Hematopoietic multipotent progenitor cell (in vitro differentiated cells): ENCODE measurements around the gene ATXN7L1. TPM values are rescaled to one million over a fixed set of nuclear protein-coding genes. Genes with fewer than 3 reads are reported as not detected.
A peak's percentile ranks its signal among the peaks of the same experiment; 100 is the strongest.

Experiments
- DNase-seq, 3 donors: peaks; one replicate each; pipeline ENCODE4 v3.0.0-alpha.2; 2011 to 2015; ENCODE audit warnings: low read depth in 2 of 3, low spot score in 2 of 3
- total RNA-seq: library from RNA; depleted of rRNA; stranded (reverse); fragments of >200 nt; gene quantifications from one replicate; pipeline ENCODE4 v1.2.3, GENCODE V29; 2012

Gene ATXN7L1
- total RNA-seq, 1 donor: 7.8 TPM

DNA sequence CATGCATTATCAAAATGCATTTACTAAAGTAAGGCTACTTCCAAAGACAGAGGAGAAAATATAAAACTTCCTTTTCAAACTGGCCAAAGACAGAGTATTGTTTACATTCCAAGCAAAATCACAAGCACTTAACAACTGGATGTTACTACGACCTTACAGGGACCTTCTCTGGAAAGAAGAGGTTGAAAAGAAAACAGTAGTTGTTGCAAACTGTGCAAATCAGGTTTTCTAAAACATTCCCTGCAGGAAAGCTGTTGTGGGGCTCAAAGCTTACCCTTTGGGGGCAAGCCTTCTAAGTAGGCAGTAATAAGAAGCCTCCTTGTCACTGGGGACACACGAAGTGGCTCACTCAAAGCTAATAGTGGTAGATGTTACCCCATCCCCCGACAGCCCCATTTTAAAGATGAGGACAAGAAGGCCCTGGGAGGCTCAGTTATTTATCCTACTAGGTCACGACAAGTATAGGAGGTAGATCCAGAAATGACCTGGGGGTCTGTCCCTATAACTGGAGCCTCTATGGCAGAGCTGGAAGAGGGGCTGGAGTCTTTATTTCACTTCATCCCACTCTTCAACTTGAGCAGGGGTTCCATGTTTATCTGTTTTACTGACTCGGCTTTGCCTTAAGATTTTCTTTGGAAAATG is 46.6 kb downstream of the ATXN7L1 start:
- no peak for DNase-seq

GRCh38 chr7:105828141-105828540 is 48.3 kb downstream of the ATXN7L1 start:
- DNase-seq: no peak

DNA sequence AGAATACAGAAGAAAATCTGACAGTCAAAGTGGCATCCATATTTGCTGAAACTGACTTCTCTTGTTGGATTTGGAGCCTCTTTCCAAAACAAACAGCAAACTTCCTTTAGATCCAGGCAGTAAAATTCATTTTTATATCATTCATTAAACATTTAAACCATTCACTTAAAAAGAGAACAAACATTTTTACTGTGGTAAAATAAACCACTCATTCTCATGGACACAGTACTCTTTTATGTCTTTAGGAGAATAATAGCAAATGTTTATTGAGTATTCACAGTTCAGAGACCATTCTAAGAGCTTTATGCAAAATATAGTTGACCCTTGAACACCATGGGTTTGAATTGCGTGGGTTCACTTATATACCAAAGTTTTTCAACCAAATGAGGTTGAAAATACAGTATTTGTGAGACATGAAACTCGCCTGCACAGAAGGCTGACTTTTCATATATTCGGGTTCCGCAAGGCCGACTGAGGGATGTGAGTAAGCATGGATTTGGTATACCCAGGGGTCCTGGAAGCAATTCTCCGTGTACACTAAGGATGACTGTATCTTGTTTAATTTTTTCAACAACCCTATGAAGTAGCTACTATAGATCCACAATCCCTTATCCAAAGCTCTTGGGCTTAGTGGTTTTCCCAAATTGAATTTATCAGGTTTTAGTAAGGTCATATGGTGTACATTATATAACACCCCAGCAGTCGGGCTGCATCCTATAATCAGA is 49.1 kb downstream of the ATXN7L1 start:
- no peak for DNase-seq

GRCh38 chr7:105826143-105826542 is 50.3 kb downstream of the ATXN7L1 start:
- no peak for DNase-seq

GRCh38 chr7:105825371-105825770 is 51.0 kb downstream of the ATXN7L1 start:
- no peak for DNase-seq

GRCh38 chr7:105822806-105823205 is 53.6 kb downstream of the ATXN7L1 start:
- no peak for DNase-seq

DNA sequence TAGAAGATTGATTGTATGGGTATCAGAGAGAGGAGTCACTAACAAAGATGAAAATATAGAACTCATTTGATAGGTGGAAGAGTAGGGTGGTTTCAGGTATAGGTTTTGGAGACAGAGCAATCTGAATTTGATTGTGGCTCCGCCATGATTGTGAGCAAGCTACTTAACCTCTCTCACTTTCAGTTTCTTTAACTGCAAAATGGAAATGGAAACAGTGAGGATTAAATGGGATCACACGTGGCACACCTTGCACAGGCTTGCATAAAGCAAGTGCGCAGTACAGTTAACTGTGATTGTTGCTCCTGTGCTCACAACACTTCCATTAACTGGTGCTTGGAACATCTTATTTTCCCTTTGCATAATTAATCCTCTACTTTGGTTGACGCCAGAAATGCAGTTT is 54.9 kb downstream of the ATXN7L1 start:
- DNase-seq: no peak

GRCh38 chr7:105820363-105821066 is 55.9 kb downstream of the ATXN7L1 start:
- no peak for DNase-seq

DNA sequence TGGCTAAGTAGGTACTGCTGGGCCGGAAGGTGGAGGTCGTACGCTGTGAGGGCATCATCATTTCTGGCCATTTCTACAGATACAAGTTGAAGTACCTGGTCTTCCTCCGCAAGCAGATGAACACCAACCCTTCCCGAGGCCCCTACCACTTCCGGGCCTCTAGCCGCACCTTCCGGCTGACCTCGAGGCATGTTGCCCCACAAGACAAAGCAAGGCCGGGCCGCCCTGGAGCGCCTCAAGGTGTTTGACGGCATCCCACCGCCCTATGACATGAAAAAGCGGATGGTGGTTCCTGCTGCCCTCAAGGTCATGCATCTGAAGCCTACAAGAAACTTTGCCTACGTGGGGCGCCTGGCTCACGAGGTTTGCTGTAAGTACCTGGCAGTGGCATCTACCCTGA is 56.8 kb downstream of the ATXN7L1 start:
- no peak for DNase-seq

- DNase-seq: no peak
These were observed 59.3 kb downstream of the ATXN7L1 start for GRCh38 chr7:105816954-105817615.

GRCh38 chr7:105816266-105816843 is 60.0 kb downstream of the ATXN7L1 start:
- DNase-seq: peak in 1 of 3 donors; percentile 35

- no peak for DNase-seq
These were observed 60.8 kb downstream of the ATXN7L1 start for GRCh38 chr7:105815576-105815975.

GRCh38 chr7:105814481-105814880 is 61.9 kb downstream of the ATXN7L1 start:
- DNase-seq: no peak

GRCh38 chr7:105811189-105811847 is 65.1 kb downstream of the ATXN7L1 start:
- no peak for DNase-seq

DNA sequence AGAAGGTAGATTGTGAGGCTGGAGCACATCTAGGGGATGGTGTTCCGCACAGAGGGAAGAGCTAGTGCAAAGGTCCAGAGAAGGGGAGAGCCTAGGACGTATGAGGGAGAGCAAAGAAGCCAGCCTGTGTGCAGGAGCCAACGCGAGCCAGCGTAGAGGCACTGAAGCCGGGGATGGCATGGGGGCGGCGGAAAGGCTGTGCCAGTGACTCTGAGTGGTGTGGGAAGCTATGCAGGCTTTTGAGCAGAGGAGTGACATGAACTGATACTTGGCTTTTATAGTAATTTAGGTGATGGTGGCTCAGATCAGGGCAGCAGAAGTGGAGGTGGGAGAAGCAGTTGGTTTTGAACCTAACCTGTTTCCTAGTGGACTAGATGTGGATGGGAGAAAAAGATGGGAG is 65.8 kb downstream of the ATXN7L1 start:
- DNase-seq: no peak

DNA sequence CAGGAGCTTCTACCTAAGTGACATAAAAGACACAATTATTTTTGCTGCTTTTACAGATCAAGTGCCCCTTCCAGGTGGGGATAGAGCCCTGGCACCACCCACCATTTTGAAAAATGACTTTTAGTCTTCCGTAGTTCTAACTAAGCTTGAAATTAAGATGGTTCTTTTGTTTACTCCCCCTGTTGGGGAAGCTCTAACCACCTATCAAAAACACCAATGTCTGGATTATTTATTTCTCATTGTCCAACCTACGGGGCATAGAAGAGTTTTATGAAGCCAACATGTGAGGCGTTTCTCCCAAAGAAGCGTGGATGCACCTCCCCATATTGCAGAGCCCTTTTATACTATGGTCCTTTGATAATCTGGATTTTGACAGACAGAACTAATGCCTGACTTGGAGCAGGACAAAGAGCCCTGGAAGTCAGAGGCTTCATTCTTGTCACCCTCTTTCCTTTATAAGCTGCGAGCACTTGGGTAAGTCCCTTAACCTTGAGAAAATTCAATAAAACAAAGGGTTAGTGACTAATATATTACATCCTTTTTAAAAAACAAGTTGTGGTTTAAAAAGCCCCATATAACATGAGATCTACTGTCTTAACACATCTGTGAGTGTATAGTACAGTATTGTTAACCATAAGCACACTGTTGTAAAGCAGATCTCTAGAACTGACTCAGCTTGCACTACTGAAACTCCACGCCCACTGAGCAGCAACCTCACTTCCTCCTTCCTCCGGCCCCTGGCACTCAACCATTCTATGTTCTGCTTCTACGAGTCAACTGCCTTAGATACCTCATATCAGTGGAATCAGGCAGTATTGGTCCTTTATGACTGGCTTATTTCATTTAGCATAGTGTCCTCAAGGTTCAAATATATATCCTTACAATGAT is 67.5 kb downstream of the ATXN7L1 start:
- DNase-seq: peak; percentile 14 to 86 (median 62)

DNA sequence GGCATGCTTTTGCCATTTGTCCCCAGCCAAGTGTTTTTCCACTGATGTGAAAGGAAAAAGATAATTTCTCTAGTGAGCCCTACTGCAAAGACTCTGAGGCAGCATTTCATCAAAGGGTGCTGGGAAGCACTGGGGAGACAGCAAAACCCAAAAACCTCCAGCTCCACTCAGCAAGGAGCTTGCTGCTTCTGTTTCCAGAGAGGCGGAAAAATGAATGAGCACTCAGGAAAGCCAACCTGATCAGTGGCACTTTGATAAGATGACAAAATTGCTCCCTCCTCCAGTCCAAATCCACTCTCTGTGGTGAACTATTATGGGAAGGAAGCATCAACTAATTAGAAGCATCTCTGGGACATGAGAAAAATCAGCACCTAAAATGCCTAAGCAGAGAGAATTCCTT is 68.2 kb downstream of the ATXN7L1 start:
- DNase-seq: no peak

DNA sequence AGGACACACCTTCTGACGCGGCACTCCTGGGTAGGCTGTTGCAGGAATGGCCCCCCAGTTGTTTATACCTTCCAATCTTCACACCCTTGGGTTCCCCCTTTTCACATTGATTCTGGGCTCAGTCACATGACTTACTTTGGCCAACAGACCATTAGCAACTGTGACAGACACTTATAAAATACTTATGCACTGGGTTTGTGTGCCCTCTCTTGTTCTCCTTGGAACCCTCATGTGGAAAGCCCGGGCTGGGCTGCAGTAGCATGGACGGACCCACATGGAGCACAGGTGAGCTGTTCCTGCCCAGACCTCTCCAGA is 69.0 kb downstream of the ATXN7L1 start:
- DNase-seq: no peak

DNA sequence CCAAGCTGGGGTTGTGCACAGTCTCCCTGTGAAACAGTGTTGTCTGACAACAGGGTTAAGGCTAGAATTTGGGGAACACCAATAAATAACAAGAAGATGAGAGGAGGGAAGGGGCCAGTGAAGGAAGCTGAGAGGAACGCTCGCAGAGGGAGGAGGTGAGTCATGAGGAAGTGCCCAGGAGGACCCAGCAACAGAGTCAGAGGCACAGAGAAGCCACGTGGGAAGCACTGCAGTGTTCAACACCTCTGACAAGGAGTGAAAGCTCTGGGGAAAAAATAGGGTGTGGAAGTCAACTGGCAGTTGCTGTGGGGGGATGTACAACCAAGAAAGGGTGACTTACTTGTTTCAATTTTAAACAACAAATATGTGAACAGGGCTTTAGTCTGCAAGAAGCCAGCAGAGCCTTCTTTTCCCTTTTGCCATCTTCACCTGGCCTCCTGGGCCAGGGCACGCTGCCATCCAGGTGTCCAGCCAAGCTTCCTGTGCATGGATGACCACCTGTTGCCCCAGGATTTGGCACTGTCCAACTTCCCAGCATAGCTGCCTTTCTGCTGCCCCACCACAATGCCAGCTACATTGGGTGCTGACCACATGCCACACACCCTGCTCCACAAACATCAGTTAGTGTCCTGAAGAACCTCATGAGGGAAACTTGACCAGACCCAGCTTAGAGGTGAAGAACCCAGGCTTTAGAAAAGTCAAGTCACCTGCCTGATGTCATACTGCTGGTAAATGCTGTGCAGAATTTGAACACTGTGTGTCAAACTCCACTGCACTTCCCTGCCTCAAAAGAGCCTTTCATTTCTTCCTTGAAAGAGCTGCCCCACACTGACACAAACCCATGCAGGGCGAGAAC is 69.6 kb downstream of the ATXN7L1 start:
- peak in 2 of 3 donors; percentile 55 to 63 for DNase-seq
